ENCODE data around the gene CIAO3.
"Not testable (repeated sequence)": the region's sequence is repeated elsewhere in the genome, so short reads cannot be mapped to it uniquely, and the experiment has no call there.

Gene CIAO3

GRCh38 chr16:760065-760464 lies 19.3 kb upstream of the CIAO3 start:
- no peak for DNase-seq (ENCODE audit: low read depth)

DNA sequence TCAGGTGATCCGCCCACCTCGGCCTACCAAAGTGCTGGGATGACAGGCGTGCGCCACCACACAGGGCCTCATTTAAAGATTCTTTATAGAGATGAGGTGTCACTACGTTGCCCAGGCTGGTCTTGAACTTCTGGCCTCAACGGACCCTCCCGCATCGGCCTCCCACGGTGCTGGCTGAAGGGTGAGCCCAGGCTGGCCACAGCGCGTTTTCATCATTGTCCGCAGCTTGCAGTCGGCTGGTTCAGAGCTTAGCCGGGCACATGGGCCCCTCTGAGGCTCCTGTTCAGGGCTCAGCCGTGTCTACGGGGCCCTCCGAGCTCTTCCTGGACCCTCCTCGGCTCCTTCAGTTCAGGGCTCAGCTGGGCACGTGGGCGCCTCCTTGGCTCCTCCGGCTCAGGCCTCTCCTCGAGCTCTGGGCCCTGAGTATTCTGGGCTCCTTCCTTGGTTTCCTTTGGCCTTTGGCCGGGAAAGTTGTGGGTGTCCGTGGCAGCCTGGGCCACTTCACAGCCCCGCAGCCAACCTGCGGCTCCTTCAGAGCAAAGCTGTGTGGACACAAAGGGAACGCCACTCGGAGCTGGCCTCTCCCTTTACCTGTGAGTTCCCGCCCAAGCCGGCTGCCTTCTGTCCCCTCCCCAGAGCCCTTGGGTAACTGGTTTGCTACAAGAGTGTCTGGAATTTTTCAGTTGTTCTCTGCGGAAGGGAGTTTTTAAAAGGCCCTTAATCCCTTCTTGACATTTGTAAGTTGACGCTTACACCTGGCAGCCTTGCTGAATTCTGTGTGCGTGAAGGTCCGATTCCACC lies 18.5 kb upstream of the CIAO3 start:
- DNase-seq (ENCODE audit: low read depth) = no peak

GRCh38 chr16:756428-756827 lies 15.6 kb upstream of the CIAO3 start:
- DNase-seq (ENCODE audit: low read depth) = no peak

- no peak for DNase-seq (ENCODE audit: low read depth)
Observed at GRCh38 chr16:754656-755055, 13.9 kb upstream of the CIAO3 start.

DNA sequence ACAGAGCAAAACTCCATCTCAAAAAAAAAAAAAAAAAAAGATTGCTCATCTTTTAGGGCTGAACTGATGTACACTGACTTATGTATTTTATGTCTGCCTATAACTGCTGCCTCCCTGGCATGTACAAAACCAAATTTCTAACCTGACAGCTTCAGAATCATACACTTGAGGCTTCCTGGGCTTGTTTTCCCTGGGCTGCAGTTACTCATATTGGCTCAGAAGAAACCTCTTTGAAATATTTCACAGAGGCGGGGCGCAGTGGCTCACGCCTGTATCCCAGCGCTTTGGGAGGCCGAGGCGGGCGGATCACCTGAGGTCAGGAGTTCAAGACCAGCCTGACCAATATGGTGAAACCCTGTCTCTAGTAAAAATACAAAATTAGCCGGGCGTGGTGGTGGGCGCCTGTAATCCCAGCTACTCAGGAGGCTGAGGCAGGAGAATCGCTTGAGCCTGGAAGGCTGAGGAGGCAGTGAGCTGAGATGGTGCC lies 13.4 kb upstream of the CIAO3 start:
- not testable (repeated sequence) for DNase-seq (ENCODE audit: low read depth)

DNA sequence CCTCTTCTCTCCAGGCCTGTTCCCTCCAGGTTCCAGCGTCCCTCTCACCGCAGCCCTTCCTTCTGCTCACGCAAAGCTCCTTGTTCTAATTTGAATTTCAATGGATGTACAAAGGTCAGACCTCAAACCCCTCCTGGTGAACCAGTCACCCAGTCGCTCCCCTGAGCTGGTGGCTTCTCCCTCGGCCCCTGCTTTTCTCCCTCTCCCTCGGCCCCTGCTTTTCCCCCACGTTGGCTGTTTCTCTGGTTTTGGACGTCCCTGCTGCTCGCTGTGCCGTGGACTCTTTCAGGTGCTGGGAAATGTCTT lies 11.2 kb upstream of the CIAO3 start:
- no peak for DNase-seq (ENCODE audit: low read depth)

DNA sequence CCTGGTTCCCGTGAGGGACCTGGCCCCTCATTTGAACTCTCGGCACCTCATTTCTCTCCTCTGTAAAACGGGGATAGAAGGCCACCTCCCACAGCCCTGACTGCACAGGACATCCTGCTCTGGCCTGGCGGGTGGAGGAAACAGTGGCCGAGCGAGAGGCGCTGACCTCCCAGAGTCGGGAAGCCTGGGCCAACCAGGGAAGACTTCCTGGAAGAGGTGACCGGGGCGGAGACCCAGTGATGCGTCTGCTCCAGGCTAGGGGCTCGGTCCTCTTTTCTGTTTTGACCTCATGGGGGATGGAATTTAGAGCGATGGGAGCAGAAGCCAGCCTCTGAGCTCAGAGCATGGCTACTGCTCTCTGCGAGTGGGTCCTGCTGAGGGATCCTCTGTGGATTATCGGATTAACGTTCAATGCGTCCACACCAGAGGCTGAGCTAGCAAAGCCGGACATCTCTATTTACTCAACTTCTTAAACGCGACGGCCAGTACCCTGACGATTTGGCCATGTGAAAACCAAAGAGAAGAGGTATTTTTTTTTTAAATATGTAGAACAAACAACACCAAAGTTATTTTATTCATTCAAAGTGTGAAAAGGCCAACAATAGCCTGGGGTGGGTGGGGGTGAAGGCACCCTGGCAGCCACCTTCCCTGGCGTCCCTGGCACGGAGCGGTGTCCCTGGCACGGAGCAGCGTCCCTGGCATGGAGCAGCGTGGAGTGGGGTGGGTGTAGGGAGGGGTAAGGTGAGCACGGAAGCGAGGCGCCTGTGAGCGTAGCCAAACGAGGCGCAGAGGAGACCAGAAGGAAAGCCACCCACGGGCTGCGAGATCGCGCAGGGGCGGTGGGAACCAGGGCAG lies 10.6 kb upstream of the CIAO3 start:
- DNase-seq (ENCODE audit: low read depth) = no peak

GRCh38 chr16:750485-750884 lies 9.7 kb upstream of the CIAO3 start:
- DNase-seq (ENCODE audit: low read depth) = no peak

GRCh38 chr16:749010-749409 lies 8.2 kb upstream of the CIAO3 start:
- no peak for DNase-seq (ENCODE audit: low read depth)

DNA sequence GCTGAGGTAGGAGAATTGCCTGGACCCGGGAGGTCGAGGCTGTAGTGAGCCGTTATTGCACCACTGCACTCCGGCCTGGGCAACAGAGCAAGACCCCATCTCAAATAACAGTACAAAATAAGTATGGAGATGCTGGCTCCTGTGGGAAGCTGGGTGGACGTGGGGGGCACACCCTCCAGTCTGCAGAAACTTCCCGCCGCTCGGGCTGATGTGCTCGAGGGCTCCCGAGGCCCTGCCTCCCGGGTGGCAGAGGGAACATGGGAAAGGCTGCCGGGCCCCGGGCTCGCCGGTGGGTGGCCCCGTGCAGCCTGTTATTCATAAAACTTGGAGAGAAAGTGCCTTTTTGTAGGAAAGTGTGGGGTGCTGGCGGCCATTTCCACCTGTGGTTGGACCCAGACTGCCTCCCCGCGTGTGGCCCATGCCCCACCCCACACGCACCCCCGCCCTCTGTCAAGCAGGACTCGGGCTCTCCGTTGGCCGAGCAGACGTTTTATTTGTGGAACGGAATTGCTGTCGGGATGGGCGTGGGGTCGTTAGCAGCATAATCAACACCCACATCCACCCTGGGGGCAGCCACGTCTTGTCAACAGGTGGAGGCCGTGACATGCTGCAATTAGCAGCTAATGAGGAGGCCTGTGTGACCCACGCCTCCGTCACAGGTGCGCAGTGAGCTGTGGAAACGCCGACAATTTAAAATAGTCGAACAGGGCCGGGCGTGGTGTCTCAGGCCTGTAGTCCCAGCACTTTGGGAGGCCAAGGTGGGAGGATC lies 7.4 kb upstream of the CIAO3 start:
- no peak for DNase-seq (ENCODE audit: low read depth)

GRCh38 chr16:746637-747036 lies 5.8 kb upstream of the CIAO3 start:
- DNase-seq (ENCODE audit: low read depth) = no peak

- no peak for DNase-seq (ENCODE audit: low read depth)
Observed at GRCh38 chr16:745739-746138, 4.9 kb upstream of the CIAO3 start.

DNA sequence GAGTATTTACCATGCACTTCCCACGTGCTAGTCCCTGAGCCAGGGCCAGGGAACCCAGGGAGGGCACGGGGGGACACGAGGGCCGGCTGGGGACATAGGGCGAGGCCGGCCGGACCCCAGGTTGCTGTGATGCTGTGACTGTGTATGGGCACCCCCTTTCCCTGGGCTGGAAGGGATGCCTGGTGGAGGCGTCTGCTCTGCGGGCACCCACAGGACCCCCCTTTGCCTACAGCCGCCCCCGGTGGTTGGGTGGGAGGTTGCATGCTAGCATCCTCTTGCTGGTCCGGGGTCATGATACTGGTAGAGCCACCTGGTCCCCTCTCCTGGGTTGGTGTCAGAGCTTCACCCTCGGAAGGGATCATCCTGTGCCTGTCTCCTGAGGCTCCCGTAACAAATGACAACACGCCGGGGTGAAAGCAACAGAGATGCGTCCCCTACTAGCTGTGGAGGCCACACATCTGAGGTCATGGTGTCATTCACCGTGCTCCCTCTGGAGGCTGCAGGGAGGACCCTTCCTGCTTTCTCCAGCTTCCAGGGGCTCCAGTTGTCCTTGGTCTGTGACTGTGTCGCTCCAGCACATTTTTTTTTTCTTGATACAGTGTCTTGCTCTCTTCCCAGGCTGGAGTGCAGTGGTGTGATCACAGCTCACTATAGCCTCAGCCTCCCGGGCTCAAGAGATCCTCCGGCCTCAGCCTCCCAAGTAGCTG lies 3.1 kb upstream of the CIAO3 start:
- no peak for DNase-seq (ENCODE audit: low read depth)

DNA sequence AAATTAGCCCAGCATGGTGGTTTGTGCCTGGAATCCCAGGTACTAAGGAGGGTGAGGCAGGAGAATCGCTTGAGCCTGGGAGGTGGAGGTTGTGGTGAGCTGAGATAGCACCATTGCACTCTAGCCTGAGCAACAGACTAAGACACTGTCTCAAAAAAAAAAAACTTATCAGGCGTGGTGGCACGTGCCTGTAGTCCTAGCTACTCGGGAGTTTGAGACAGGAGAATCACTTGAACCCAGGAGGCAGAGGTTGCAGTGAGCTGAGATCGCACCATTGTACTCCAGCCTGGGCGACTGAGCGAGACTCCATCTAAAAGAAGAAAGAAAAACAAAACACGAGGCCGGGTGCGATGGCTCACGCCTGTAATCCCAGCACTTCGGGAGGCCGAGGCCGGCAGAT lies 2.1 kb upstream of the CIAO3 start:
- DNase-seq (ENCODE audit: low read depth) = not testable (repeated sequence)

DNA sequence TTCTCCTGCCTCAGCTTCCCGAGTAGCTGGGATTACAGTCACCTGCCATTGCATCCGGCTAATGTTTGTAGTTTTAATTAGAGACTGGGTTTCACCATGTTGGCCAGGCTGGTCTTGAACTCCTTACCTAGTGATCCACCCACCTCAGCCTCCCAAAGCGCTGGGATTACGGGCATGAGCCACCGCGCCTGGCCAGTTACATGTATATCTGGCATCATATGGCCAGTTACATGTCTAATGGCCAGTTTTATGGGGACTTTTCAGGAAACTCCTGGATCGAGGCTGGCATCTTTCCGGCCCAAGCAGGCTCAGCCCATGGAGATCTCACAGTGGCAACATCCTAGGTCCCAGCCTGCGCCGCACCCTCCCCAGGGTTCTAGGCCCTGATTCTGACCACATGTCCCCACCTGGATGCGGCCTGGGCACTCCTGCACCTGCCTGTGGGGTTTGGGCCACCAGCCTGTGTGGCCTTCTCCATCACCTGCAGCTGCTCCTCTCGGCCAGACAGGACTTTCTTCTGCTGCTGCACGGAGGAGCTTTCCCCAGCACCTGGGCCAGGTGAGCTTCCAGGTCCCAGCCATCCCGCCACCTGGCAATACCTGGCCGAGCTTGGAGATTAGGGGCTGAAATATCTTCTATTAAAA lies 1.3 kb upstream of the CIAO3 start:
- DNase-seq (ENCODE audit: low read depth) = no peak

- DNase-seq (ENCODE audit: low read depth) = no peak
Observed at GRCh38 chr16:740459-740763, 386 bp downstream of the CIAO3 start.

DNA sequence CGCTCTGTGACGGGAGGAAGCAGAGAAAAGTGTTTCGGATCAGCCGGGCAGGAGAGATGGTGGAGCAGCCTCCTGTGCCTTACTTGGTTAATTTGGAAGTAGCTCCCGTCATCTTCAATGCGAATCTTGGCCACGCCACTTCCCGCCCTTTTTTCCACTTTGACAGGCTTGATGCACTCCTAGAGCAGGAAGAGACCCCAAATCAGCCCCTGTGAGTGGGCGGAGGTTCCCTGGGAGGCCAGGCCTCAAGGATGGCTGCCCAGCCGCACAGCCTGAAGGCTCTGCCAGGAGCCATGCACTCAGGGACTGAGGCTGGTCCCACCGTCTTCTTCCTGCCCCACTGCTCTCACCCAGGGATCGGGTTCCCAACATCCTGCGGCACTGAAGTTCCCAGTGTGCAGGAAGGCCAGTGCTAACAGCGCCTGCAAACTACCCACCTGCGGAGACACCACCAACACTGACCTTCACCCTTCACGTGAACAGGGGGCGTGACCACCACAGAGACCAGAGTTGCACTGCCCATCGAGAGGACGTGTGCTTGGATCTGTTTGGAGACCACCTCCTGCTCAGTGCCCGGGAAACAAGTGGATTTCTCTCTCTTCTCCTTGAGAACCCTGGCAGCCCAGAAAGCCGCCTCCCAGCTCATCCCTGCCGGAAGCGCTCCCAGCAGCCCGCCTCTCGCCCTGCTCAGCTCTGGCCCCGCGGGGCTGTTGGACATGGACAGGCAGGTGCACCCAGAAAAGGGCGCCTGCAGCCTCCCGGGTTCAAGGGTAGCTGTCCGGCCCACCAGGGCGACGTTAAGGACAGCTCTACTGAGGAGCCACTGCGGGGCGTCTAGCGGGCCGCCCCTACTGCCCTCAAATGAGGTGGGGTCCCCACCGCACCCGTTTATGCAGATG lies 988 bp downstream of the CIAO3 start:
- no peak for DNase-seq (ENCODE audit: low read depth)

DNA sequence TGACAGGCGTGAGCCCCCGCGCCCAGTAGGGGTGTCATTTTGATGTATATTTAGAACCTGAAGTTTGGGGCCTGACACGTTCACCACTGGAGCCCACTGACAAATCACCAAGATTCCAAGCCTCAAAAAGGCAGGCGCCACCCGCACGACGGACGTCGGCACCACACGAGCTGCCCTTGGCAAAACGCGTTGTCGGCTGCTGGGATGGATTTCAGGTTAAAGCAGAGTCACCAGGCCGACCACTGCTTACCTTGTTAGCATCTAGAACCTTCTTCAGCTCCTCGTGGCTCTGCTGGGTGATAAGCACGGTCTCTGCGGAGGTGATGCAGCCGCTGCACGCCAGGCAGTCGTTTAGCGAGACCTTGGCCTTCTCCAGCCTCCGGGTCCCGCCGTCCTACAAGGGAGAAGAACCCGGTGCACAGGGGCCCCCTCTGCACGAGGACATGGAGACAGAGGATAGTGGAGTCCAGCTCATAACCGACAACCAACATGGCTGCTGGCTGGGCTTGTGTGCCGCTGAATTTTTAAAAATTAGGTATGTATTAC lies 3.8 kb downstream of the CIAO3 start:
- DNase-seq (ENCODE audit: low read depth) = no peak

DNA sequence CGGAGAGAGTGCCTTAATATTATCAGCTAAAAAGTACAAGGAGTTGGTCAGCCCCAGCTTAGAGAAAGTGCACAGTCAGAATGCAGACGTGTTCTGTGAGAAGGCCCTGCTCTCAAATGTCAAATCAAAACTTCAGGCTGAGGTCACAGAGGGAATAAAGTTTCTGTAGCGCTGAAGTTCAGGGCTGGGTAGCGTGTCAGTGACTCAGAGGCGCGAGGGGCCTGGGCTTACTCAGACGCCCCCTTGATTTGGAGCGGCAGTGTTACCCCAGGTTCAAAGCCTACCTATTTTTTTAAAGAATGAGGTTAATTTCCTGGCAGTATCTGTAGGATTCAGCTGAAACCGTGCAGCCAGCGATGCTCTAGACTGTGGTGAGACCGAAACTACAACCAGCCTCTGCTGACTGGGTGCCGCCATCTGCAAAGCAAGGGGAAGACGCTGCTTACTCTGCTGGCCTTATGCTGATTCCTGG lies 4.8 kb downstream of the CIAO3 start:
- DNase-seq (ENCODE audit: low read depth) = no peak
